AG10803 (cell line): Measurements from ENCODE around the gene SLC7A4.
"Not testable (repeated sequence)": the region's sequence is repeated elsewhere in the genome, so short reads cannot be mapped to it uniquely, and the experiment has no call there.

Experiments used
- DNase-seq: peaks from one replicate; pipeline ENCODE4 v3.0.0; 2010; ENCODE audit warnings: low read depth
- H3K4me3 ChIP-seq: 2 replicates; pipeline ENCODE4 v1.5.1; 2011; ENCODE audit warnings: mild to moderate bottlenecking, low read length, control low read depth
- CTCF ChIP-seq: conservative IDR thresholded peaks from 2 replicates; pipeline ENCODE4 v1.5.1; 2011; ENCODE audit warnings: mild to moderate bottlenecking, low read length, control low read depth, inconsistent platforms

The SLC7A4 gene

GRCh38 chr22:21075516-21076138 is 43.3 kb upstream of the SLC7A4 start:
- TF ChIP-seq CTCF = no peak
- no peak overlapping the region for H3K4me3 ChIP-seq
- DNase-seq = no peak

- no peak for TF ChIP-seq CTCF
- DNase-seq = peak; percentile 81
- H3K4me3 ChIP-seq = no peak overlapping the region
These were observed 41.8 kb upstream of the SLC7A4 start for GRCh38 chr22:21074102-21074715.

- no peak for DNase-seq
- H3K4me3 ChIP-seq = no peak overlapping the region
- TF ChIP-seq CTCF = no peak
These were observed 41.1 kb upstream of the SLC7A4 start for GRCh38 chr22:21073482-21073881.

GRCh38 chr22:21073023-21073422 is 40.7 kb upstream of the SLC7A4 start:
- no peak for DNase-seq
- no peak overlapping the region for H3K4me3 ChIP-seq
- no peak for TF ChIP-seq CTCF

- H3K4me3 ChIP-seq = not testable (repeated sequence)
These were observed 39.4 kb upstream of the SLC7A4 start for GRCh38 chr22:21071796-21072195.

GRCh38 chr22:21070690-21071615 is 38.6 kb upstream of the SLC7A4 start:
- no peak for TF ChIP-seq CTCF
- no peak for DNase-seq
- no peak overlapping the region for H3K4me3 ChIP-seq

More at GRCh38 chr22:21071796-21072195, 39.4 kb upstream of the SLC7A4 start:
- DNase-seq = not testable (repeated sequence)

GRCh38 chr22:21069375-21069774 is 37.0 kb upstream of the SLC7A4 start:
- no peak for TF ChIP-seq CTCF
- no peak for DNase-seq
- H3K4me3 ChIP-seq = no peak overlapping the region
